HG02970 (cell line): ENCODE measurements around the gene LRG1.
"Not testable (repeated sequence)": the region's sequence is repeated elsewhere in the genome, so short reads cannot be mapped to it uniquely, and the experiment has no call there.

Source experiments
- ATAC-seq: cut with Tn5 transposase; IDR thresholded peaks from one replicate; pipeline ENCODE4 v1.9.1; 2021; ENCODE audit warnings: mild to moderate bottlenecking, moderate library complexity, moderate number of reproducible peaks; ENCODE audit not compliant: unreplicated experiment, low FRiP score

Gene LRG1

DNA sequence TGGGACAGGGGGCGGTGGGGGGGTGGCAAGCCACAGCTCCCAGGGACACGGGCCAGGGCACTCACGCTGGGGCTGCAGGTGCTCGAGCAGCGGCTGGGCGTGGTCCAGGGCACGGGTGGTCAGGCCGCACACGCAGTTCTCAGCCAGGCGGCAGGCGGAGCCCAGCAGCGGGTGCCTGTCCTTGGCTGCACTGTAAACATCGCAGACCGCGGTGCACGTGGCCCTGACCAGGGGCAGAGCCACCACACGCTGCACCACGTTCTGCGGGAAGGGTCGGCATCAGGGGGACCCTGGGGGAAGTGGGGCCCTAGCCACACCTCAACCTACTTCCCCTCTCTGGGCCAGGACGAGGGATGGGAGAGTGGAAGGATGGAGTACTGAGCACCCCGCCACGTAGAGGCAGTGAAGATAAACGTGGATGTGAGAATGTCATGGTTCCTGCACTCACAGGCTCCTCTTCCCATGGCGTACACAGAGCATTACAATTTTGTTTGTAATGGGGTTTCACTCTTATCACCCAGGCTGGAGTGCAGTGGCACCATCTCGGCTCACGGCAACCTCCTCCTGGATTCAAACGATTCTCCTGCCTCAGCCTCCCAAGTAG, 8.2 kb downstream of the LRG1 start:
- ATAC-seq: no peak

- no peak for ATAC-seq
Measured at GRCh38 chr19:4529924-4530522, 9.8 kb downstream of the LRG1 start.

- no peak for ATAC-seq
Measured at GRCh38 chr19:4528843-4529242, 11.0 kb downstream of the LRG1 start.

GRCh38 chr19:4527377-4527776, 12.5 kb downstream of the LRG1 start:
- ATAC-seq: not testable (repeated sequence)

DNA sequence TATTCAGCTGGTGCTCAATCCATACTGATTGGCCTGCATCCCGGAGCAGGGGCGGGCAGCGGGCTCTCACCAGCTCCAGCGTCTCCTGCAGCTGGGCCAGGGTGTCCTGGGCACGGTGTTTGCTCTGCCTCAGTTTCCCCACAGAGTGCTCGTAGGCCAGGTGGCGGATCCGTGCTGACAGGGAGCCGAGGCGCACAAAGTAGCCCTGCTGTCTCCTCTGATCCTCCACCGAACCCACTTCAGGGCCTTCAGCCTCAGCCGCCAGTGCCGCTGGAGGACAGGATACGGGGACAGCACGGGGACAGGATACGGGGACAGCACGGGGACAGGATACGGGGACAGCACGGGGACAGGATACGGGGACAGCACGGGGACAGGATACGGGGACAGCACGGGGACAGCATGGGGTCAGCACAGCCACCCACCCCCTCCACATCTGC, 14.3 kb downstream of the LRG1 start:
- ATAC-seq: no peak

DNA sequence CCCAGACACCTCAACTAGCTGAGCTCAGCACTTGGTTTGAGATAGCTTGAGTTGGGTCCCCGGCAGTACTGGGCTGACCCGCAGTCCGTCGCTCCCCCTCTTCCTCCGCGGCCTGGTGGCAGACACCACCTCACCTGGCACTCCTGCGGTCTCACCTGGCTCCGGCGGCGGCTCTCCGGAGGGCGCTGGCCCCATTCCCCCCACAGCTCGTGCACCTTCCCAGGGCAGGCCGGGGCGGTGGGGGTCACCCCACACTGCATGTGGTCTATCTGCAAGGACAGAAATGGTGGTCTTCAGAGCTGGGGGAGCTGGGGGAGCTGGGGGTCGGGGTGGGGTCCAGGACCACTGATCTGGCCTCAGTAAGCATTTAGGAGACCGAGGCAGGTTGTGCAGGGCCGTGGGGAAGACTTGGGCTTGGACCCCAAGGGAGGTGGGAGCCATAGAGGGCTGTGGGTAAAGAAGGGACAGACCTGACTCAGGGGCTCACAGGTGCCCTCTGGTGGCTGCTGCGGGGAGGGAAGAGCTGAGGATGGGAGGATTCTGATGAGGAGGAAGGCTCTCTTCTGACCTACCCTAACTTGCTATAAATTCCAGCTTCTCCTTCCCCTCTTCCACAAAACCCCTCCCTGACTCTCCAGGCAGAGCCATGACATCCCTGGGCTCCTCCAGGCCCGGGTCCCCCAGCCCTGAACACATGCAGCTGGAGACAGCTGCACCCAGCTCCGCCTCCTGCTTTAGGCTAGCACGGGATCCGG, 14.9 kb downstream of the LRG1 start:
- no peak for ATAC-seq

DNA sequence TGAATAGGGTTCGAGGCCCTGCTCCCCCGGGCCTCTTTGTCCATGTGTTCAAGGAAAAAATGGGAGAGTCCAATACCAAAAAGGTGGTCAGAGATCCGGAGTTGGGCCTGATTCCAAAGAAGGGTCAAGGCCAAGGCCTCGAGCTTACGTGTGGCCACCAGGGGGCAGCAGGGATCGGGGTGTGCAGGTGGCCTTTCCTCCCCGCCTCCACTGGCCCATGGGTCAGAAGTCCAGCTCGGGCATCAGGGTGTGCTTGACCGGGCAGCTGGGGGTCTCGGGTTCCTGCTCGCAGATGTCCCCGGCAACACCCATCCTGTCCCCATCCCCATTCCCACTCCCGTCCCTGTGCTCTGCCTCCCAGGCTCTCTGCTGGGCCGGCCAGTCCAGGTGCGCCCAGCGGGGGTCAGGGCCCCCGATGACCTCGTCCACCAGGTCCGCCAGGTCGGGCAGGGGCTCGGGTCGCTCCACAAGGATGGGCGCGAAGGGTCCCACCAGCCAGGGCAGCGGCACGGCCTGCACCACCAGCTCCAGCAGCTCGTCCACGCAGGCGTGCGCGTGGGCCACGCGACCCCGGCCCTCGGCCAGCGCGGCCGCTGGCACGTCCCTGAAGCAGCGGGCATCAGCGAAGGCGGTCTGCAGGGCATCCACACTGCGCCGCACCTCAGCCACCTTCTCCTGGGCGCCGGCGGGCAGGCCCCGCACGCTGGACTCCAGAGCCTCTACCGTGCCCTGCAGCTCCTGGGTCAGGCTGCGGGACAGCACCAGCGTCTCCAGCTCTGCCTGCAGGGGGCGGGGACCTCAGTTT, 16.3 kb downstream of the LRG1 start:
- no peak for ATAC-seq

- no peak for ATAC-seq
Measured at GRCh38 chr19:4522291-4523002, 17.4 kb downstream of the LRG1 start.

DNA sequence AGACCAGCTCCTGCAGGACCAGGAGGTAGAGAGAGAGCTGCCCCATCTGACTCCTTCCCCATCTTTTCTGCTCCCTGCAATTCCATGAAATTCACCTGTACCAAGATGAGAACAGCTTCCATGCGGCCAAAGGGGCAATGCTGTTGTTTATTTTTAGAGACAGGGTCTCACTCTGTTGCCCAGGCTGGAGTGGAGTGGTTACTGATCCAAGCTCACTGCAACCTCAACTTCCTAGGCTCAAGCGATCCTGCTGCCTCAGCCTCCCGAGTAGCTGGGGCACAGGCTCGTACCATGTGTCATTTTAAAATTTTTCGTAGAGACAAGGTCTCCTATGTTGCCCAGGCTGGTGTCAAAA, 18.0 kb downstream of the LRG1 start:
- ATAC-seq: no peak

DNA sequence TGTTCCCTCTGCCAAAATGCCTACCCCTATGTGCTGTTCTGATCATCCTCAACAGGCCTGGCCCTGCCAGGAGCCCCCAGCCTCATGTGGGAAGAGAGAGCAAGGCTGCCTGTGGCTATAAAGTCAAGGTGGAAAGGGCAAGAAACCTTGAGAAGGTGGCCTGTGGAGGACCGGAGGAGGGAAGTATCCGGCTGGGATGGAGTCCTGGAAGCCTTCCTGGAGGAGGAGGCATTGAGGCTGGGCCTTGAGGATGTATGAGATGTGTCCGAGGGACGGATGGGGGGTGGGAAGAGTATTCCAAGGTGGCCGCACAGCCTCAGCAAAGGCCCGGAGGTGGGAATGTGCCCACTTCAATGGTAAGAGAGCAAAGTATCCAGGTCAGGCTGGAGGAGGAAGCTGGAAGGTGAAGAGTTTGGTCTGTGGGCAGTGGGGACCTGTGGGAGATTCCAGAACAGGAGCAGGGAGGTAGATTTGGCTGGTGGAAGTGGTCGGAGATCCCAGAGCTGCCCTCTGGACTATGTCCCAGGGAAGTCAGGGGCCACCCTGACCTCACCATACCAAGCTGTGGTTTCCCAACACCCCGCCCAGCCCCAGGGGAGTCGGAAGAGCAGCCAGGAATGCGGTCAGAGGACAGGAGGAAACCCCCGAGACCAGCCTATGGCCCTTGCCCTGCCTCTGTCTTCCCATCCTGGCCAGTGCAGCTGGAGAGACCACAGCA, 18.5 kb downstream of the LRG1 start:
- no peak for ATAC-seq

GRCh38 chr19:4519521-4520277, 20.1 kb downstream of the LRG1 start:
- no peak for ATAC-seq

- no peak for ATAC-seq
Measured at GRCh38 chr19:4519172-4519496, 20.7 kb downstream of the LRG1 start.

- no peak for ATAC-seq
Measured at GRCh38 chr19:4518345-4519171, 21.3 kb downstream of the LRG1 start, which contains the start of gene PLIN4. Gene PLIN4 (minus strand): TSS chr19:4518486. CDS start chr19:4518272, 214 bp downstream.

GRCh38 chr19:4517451-4518057, 22.3 kb downstream of the LRG1 start:
- ATAC-seq: no peak

DNA sequence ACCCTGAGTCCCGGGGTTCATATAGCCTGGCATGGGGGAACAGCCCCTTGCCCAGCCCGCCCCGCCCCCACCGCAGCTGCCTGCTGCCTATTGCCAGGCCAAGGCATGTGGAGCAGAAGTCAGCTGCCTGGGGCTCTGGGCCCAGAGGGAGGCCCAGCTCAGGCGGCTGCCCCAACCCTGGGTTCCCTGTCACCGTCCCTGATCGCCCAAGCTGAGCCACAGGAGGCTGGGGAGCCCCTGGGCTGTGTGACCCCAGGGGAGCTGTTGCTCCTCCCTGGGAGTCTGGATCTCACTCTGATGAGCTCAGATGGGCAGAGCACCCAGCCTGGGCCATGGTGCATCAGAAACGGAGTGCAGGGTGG, 22.9 kb downstream of the LRG1 start:
- no peak for ATAC-seq

DNA sequence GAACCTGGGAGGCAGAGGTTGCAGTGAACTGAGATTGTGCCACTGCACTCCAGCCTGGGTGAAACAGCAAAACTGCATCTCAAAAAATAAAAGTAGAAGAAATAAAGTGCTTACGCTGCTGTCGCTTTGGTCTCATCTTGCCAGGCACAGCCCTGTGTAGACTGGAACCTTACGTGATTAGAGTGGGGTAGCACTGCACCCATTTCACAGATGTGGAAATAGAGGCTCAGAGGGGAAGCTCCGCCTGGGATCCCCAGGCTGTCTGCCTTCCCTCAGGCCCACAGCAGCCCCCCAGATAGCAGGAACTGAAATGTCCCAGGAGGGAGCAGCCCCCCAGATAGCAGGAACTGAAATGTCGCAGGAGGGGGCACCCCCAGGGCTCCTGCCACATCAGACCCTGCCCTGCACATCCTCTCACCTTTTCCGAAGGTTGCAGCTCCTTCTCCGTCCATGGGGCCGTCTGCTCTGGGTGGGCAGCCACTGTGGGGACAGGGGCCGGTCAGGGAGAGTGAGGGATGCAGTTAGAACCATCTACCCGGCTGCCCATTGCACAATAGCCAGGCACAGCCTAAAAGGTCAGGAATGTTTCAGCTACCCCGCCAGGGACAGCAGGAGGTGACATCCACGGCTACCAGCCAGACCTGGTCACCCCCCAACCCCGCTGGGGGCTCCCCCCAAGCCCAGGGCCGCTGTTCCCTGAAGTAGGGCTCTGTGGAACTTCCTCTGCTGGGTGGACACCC, 23.5 kb downstream of the LRG1 start:
- no peak for ATAC-seq

DNA sequence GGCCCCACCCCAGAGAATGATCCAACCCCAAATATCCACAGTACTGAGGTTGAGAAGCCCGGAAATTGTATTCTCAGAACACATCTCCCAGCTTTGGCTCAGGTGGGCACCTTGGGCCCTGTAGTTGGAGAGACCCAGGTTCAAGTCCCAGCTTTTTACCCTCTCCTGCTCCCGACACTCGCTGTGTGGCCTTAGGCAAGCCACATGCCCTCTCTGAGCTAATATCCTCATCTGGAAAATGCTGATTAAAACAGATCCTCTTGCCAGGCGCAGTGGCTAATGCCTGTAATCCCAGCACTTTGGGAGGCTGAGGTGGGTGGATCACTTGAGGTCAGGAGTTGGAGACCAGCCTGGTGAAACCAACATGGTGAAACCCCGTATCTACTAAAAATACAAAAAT, 24.1 kb downstream of the LRG1 start:
- no peak for ATAC-seq
